Medulla oblongata (tissue), 1 donor: ENCODE data around the gene ARHGAP15.

Experiments
- DNase-seq: peaks from one replicate; pipeline ENCODE4 v3.0.0-alpha.2; 2015; ENCODE audit errors: extremely low spot score

ARHGAP15 gene

DNA sequence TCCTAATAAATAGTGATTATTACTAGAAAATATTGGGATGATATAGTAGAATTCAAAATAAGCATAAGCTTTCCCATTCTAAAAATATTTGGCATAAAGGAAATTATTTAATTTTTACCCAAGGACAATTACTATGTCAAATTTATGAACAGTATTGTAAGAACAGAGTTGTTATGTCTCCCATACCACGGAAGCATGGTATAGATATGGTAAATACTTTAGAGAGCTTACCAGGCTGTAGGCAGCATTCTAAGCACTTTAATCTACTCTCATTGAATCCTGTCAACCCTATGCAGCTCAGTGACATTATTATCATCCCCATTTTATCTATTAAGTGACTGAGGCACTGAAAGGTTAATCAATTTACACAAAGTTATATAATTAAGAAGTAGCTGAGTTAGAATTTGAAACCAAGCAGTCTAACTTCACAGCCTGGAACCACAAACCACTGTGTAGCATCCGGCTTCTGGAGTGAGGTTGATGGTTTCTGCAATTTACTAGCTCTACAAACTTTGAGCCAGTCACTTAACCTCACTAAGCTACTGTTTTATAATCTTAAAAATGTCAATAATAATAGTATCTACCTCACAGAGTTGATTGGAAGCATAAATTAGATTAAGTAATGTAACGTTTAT, 323.7 kb downstream of the ARHGAP15 start:
- DNase-seq = no peak

DNA sequence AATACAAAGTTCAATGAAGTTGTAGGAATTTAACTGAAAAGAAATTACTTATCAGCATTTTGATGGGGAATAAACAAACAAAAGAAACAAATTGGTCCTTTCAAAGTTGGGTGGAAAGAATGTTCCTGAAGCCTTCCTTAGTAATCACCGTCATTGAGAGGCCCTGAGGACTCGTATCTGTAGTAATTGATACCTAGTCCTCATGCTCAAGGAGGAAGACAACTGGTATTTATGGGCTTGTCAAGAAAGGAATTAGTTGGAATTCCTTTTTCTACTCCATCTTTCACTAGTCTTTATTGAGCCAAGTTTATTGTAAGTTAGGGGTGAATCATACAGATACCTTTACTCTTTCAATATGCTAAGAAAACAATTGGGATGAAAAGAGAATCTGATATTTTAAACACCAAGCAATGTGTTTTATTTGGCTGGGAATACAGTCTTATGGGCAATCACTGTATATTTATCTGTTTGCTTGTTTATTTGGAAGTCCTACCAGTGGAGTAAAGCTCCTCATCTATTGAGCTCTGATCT, 324.8 kb downstream of the ARHGAP15 start:
- DNase-seq = no peak

- DNase-seq = no peak
These were observed 326.1 kb downstream of the ARHGAP15 start for GRCh38 chr2:143455317-143455716.

DNA sequence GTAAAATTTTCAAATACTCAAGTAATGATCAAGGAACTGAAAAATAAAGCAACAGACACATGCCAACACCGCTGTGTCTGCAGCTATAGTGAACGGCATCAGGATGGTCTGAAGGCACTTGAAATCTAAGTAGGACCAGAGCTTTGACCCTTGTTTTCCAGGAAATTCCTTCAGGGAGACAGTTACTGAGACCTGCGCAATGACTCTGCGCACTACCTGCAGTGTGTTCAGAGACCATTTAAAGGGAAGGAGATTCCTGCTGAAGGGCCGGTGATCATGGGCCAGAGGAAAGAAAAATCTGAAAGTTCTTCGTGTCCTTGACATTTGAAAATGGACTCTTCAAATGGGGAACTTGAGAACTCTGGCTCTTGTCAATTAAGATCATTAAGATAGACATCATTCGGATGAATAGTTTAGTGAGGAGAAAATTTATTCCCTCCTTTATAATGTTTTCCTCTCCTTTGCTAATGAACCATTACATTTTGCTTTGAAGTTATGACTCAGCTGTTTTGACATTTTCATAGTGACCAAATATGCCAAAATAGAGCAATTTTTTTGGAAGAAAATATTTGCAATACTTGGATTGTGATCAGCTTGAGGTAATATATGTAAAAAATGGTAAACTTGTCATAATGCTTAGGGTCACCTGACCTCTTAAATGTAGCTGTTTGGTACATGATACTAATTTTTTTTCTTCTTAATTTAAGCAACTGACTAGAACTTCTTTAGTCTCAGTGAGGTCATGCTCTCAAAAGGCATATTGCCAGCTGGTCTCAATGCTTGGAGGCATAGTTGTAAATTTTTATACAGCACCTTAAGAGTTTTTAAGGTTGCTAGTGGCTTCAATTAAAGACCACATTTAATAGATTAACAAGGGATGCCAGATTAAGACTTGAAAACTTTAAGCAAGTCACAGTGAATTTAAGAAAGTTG, 329.3 kb downstream of the ARHGAP15 start:
- DNase-seq = no peak

GRCh38 chr2:143460382-143460781, 331.2 kb downstream of the ARHGAP15 start:
- no peak for DNase-seq

- DNase-seq = no peak
These were observed 334.5 kb downstream of the ARHGAP15 start for GRCh38 chr2:143463719-143464118.

- DNase-seq = no peak
These were observed 337.2 kb downstream of the ARHGAP15 start for GRCh38 chr2:143466391-143466790.

DNA sequence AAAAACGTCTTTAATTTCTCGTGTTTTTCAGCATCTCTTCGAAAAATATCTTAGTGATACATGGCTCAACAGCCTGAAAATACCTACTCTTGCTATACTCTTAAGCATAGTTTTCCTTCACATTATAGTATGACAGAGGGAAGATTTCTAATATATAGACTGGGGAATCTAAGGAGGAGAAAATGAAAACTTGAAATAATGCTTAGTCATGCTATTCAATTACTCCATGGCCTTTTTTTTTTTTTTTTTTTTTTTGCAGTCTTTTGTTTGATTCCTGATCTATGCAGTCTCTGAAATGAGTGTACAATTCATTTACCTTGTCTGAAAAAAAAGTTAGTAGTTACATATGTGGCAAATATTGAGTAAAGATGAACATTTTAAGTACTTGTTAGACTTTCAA, 337.8 kb downstream of the ARHGAP15 start:
- no peak for DNase-seq

DNA sequence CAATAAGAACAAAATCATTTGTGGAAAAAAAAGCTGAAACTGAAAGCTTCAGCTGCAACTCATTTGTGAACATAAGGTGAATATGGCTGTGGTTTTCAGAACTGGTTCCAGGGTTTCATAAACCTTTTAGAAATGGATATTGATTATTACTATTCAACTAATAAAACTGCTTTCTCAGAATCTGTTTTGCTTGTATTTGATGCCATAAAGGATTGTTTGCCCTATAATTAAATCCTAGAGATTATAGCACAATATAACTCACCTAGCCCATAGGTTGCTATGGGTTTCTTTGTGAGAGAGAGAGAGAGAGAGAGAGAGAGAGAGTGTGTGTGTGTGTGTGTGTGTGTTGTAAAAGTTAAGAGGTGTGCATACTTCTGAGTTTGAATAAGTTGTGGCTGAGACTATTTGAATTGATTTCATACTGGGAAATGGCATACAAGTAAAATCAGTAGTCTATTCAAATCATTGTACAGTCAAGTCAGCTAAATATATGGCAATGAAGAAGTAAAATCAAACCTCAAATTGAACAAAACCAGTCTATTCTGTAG, 339.2 kb downstream of the ARHGAP15 start:
- no peak for DNase-seq

- DNase-seq = no peak
These were observed 340.1 kb downstream of the ARHGAP15 start for GRCh38 chr2:143469323-143469722.

DNA sequence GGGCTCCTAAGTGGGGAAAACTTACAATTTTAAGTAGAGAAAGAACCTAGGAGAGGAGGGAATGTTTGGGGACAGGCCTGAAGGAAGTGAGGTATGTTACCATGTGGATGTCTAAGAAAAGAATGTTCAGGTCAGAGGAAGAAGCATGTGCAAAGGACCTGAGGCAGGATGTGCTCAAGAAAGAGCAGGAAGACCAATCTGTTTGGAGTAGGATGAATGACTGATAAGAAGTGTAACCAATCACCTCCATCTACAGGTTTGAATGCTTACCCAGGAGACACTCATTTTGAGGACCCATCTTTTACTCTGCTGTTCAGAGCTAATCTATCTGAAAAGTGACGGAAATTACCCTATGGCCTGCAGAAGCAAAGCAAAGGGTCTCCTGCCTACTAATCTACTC, 342.3 kb downstream of the ARHGAP15 start:
- no peak for DNase-seq

DNA sequence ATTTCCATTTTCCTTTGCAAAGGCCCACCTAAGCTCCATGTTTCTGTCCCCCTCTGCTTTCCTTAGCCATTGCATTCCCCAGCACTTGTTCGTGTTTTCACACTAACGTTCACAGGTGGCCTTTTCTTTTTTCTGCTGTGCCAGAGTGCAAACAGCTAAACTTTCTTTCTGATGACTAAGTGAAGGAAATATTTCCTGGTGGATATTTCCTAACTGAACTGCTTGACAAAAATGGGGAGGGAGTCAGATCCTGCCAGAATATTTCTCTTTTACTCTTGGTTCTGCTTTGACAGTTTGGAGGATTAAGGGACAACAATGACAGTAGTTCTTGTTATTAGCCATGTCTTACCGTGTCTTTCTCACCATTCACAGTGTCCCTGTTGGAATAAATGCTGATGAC, 344.0 kb downstream of the ARHGAP15 start:
- no peak for DNase-seq

GRCh38 chr2:143473820-143474219, 344.6 kb downstream of the ARHGAP15 start:
- no peak for DNase-seq

DNA sequence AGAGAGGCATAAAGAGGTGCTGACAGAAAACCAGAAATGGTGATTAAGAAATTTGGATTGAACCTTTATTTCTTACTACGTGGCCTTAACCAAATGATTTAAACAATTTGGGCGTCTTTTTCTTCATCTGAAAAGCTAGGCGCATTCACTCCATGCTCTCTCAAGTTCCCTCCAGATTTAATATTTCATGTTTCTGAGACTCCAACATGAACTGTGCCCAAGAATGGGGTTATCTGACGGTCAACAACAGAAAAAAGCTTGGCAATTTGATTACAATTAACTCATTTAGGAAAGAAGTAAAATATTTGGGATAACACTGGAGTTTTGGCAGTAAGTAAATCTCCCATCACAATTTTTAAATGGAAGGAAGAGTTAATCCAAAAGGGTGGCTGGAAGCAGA, 345.4 kb downstream of the ARHGAP15 start:
- DNase-seq = no peak

DNA sequence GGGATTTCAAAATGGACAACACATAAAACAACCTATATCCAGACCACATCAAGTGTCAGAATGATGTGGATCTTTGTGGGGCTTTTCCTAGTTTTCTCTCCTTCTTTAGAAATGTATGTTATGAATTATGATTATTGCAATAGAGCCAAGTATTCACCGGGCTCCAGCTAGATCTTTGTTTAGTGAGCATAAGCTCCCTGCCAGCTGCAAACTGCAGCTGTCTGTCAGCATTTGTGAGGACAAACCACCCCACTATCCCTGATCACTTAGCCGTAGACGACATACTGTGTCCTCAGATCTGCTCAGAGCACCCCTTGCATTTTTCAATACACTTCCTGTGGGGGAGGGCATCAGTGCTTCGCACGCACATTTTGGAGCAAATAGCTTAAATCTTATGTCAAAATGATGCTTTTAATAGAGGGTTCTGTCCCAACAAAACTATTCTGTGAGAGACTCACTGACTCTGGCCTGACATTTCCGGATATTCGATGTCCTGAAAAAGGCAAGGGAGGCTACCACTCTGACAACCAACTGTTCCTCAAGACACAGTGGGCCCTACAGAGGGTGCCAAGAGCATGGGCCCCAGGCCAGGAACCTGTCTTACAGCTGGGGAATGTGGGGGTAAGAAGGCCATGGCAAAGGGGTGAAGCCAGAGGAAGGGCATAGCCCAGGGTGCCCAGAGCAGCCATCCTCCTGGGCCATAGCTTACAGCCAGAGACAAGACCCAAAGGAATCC, 346.0 kb downstream of the ARHGAP15 start:
- no peak for DNase-seq

DNA sequence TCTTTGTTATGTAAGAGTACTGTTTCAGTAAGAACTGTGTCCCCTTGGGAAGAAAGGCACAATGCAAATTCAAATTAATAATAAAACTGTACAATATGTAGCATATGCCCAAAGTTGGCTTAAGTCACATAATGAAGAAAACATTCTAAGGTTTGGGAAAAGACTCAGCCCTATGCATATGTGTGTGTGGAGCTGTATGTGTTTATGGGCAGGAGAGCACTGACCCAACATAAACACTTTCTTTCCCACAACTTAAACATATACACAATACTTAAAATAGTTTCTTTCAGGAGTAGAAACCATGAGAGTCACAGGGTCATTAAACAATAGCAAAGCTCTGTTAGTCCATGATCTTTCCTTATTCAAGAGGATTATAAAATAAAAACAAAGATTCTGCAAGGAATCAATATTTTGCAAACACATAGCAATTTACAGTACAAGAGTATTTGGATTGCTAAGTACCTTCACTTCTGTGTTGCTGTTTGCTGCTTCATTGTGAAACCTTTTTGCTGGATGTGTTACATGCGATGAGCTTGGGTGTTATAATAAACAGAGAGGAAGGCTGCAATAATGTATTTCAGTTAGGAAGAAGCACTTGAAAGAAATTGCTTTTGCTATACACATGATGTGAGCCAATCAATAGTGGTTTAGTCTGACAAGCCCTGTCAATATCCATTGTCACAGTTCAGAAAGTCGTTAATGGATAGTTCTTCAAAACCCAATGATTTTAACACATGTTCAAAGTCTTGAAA, 347.3 kb downstream of the ARHGAP15 start:
- DNase-seq = no peak

- DNase-seq = peak; percentile 6
These were observed 348.7 kb downstream of the ARHGAP15 start for GRCh38 chr2:143477714-143478443.

DNA sequence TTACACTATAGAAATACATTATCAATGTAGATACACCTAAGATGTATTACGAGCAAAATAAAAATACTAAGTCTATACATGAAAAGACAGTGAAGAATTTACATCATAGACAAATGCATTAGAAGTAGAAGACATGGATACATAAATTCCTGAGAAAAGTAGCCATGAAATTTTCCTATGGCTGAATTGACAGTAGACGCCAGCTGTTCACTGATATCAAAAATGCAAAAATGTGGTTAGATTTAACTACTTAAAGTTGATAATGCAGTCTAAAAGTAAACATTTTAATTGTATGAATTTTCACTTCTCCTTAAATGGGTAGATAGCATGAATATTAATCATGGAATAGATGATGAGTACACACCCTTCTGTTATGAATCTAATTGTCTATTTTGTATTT, 350.9 kb downstream of the ARHGAP15 start:
- DNase-seq = no peak

GRCh38 chr2:143480601-143481236, 351.5 kb downstream of the ARHGAP15 start:
- DNase-seq = no peak

GRCh38 chr2:143481237-143481623, 352.0 kb downstream of the ARHGAP15 start:
- DNase-seq = no peak
